Gastrocnemius medialis (tissue), 4 donors: ENCODE results near the gene SLC13A5. TPM values are rescaled to one million over a fixed set of nuclear protein-coding genes. Genes with fewer than 3 reads are reported as not detected.

ENCODE experiments used
- ATAC-seq, 2 donors: fragments of 150-250 bp; one replicate each; pipeline ENCODE4 v1.9.1; 2016
- DNase-seq, 2 donors: peaks; one replicate each; pipeline ENCODE4 v3.0.0-alpha.2; 2019
- H3K27ac ChIP-seq, 4 donors: fragments of 200-600 bp; sonication (generic); 1 replicate in 1 of 4; 2 replicates in 3 of 4; pipeline ENCODE4 v1.5.1; 2016 to 2018; ENCODE audit warnings: mild to moderate bottlenecking in 2 of 4, moderate library complexity in 1 of 4
- H3K27me3 ChIP-seq, 3 donors: fragments of 200-600 bp; sonication (generic) in 2 of 3; 1 replicate in 1 of 3; 2 replicates in 2 of 3; pipeline versions ENCODE4 v1.5.1 to v1.6.0; 2016 to 2019; ENCODE audit warnings: mild to moderate bottlenecking in 1 of 3, moderate library complexity in 1 of 3
- H3K36me3 ChIP-seq, 2 donors: fragments of 200-600 bp; sonication (generic) in 1 of 2; one replicate each; pipeline ENCODE4 v1.5.1; 2017 to 2018
- H3K4me1 ChIP-seq, 2 donors: fragments of 200-600 bp; sonication (generic) in 1 of 2; one replicate each; pipeline ENCODE4 v1.5.1; 2016 to 2017; ENCODE audit warnings: mild to moderate bottlenecking in 2 of 2
- H3K4me3 ChIP-seq, 4 donors: fragments of 200-600 bp; sonication (generic) in 3 of 4; 1 replicate in 1 of 4; 2 replicates in 3 of 4; pipeline ENCODE4 v1.5.1; 2016 to 2019; ENCODE audit warnings: mild to moderate bottlenecking in 2 of 4
- H3K9me3 ChIP-seq, 3 donors: fragments of 200-600 bp; sonication (generic) in 2 of 3; 1 replicate in 1 of 3; 2 replicates in 2 of 3; pipeline ENCODE4 v1.5.1; 2016 to 2019
- POLR2A ChIP-seq, 2 donors: fragments of 450-650 bp; IDR thresholded peaks; one replicate each; pipeline ENCODE4 v1.6.1; 2017; ENCODE audit warnings: antibody characterized with exemption in 2 of 2, mild to moderate bottlenecking in 2 of 2, moderate library complexity in 2 of 2
- in situ Hi-C, 4 donors: fragments of 200-750 bp; cut with MboI; loops; one replicate each; pipeline versions ENCODE4 v1.15.0 to v1.8.0; 2017; ENCODE audit warnings: low sequenced_read_pairs in 4 of 4
- intact Hi-C: fragments of 100-400 bp; cut with DNase I; formaldehyde crosslinking; loops from one replicate; pipeline ENCODE4 v1.15.1; 2023; ENCODE audit warnings: low total_unique reads
- total RNA-seq, 4 donors: library from RNA; depleted of rRNA; stranded (reverse); fragments of >200 nt; gene quantifications; one replicate each; pipeline versions ENCODE4 v1.1.0 to v1.2.3, GENCODE V29; 2016
- TF ChIP-seq, protein P1 (sequence below), 5 experiments: fragments of 450-650 bp in 3 of 5; fragments of 200-600 bp in 2 of 5; sonication (generic) in 2 of 5; IDR thresholded peaks in 4 of 5; conservative IDR thresholded peaks in 1 of 5; 1 replicate in 4 of 5; 2 replicates in 1 of 5; pipeline ENCODE4 v1.5.1; 2016 to 2019; ENCODE audit warnings: antibody characterized with exemption in 5 of 5, mild to moderate bottlenecking in 3 of 5, moderate library complexity in 3 of 5

The SLC13A5 gene
- total RNA-seq, 4 donors from 2014 or later: 0.10 to 0.64 (median 0.39) TPM; not detected in 1

DNA sequence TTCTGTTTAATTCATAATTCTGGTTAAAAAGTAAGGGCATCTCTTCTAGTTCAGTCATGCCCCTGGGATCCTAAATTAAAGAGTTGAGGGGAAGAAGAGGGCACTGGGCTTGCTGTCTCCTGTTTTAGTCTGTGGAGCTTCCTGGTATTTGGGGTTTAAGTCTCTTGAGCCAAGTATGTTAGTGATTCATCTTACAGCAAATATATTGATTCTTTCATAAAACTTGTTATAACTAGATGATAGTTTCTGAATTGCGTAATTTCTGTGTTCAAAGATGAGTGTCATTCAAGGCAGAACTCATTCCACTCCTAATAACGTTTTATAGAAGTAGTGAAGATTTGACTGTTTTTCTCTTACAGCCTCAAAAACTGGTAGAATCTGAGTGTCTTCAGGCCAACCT lies 70.6 kb downstream of the SLC13A5 start:
- Histone ChIP-seq H3K4me3 (no peak overlapping the region), H3K9me3 (no peaks in the 10 kb centered on the region), H3K4me1 (peaks cover 14 to 22% of the 10 kb centered on the region in 2 donors), H3K36me3 (peaks cover 0 to 34% of the 10 kb centered on the region in 2 donors), H3K27ac (no peak overlapping the region), H3K27me3 (no peaks in the 10 kb centered on the region)
- intact Hi-C loops (no loop called here), in situ Hi-C loops (loop anchor here in 1 of 4 donors (25.0 kb wide), 1 partner anchor 370 kb away; the partner anchor contains the start of genes BCL6B and RNASEK)
- DNase-seq: no peak
- no peak for ATAC-seq
- no peak for TF ChIP-seq POLR2A (IDR thresholded peaks at IDR 0.05)
- TF ChIP-seq, protein P1, sequence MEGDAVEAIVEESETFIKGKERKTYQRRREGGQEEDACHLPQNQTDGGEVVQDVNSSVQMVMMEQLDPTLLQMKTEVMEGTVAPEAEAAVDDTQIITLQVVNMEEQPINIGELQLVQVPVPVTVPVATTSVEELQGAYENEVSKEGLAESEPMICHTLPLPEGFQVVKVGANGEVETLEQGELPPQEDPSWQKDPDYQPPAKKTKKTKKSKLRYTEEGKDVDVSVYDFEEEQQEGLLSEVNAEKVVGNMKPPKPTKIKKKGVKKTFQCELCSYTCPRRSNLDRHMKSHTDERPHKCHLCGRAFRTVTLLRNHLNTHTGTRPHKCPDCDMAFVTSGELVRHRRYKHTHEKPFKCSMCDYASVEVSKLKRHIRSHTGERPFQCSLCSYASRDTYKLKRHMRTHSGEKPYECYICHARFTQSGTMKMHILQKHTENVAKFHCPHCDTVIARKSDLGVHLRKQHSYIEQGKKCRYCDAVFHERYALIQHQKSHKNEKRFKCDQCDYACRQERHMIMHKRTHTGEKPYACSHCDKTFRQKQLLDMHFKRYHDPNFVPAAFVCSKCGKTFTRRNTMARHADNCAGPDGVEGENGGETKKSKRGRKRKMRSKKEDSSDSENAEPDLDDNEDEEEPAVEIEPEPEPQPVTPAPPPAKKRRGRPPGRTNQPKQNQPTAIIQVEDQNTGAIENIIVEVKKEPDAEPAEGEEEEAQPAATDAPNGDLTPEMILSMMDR (IDR thresholded peaks at IDR 0.05 in 4 of 5, conservative IDR thresholded peaks at IDR 0.05 in 1 of 5): no peak

DNA sequence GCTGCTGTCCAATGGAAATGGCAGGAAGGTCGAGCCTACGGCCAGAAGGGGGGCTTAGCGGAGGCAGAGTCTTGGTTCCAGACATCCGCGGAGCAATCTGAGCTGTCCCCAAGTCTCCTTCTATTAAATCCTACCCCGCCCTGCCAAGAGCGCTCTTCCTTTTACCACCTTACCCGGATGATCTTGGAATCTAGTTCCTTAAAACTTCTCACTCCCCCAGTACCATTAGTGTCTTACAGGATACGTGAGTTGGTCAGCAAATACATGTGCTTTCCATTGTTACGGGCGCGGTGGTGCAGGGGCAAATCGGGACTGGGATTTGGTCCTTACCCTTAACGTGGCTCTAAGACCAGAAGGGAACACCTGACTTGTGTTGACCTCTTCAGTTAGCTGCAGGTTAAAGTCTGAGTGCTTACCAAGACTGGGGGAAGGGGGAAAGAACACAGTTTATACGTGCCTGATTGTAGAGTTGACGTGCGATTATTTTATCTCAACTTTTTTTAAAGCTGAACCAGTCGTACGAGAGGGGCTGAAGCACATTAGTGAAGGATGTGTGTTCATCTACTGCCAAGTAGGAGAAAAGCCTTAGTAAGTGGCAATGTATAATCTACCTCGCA lies 71.8 kb downstream of the SLC13A5 start:
- in situ Hi-C loops: loop anchor here in 1 of 4 donors (25.0 kb wide), 1 partner anchor 371 kb away; the partner anchor contains the start of genes BCL6B and RNASEK
- intact Hi-C loops: loop anchor here (1.0 to 2.0 kb wide), 2 partner anchors 10 to 169 kb away; partner anchors contain the start of genes C17orf100 and MED31
- H3K4me3 ChIP-seq: peak overlapping the region; percentile 91 to 97 (median 93)
- TF ChIP-seq, protein P1 (IDR thresholded peaks at IDR 0.05 in 4 of 5, conservative IDR thresholded peaks at IDR 0.05 in 1 of 5): no peak
- no peak for TF ChIP-seq POLR2A (IDR thresholded peaks at IDR 0.05)
- peak overlapping the region; percentile 72 to 90 (median 82) for H3K27ac ChIP-seq
- peaks cover 10 to 22% of the 10 kb centered on the region in 2 donors for H3K4me1 ChIP-seq
- peak; percentile 6 to 8 for ATAC-seq
- peaks cover 0 to 21% of the 10 kb centered on the region in 2 donors for H3K36me3 ChIP-seq
- H3K27me3 ChIP-seq: no peaks in the 10 kb centered on the region
- no peak for DNase-seq
- H3K9me3 ChIP-seq: no peaks in the 10 kb centered on the region

DNA sequence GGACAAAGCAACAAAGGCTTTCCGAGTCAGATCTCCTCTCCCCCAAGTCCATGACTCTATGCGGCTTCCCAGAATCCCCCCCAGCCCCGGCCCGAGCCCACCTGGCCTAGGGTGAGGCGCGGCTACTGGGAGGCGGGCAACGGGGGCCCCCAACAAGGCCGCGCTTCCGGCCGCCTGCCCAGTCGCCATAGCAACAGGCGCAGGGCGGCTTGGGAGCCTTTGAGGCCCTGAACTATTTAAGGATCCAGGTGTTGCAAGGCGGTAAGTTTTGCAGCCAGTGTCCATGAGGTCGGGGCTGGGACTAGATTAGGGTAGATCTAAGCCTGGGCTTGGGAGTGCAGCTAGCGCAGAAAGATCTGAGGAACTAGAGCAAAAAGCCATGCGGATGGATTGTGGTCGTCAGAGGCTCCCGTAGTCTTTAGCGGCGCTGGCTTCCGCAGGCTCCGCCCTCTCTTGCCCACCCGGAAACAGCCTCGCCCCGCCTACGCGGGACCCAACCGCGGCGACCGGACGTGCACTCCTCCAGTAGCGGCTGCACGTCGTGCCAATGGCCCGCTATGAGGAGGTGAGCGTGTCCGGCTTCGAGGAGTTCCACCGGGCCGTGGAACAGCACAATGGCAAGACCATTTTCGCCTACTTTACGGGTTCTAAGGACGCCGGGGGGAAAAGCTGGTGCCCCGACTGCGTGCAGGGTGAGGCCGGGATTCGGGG lies 72.5 kb downstream of the SLC13A5 start, which contains the start of the genes KIAA0753 and TXNDC17:
Gene KIAA0753, minus strand, starts transcription at position 176 of the 711 bp plus-strand sequence. CDS start 5,608 bp downstream, outside the sequence.
Gene TXNDC17, plus strand, starts transcription at position 525 of the 711 bp plus-strand sequence. Its CDS starts 23 bp downstream, at position 548.
- H3K27me3 ChIP-seq: no peaks in the 10 kb centered on the region
- ATAC-seq (peak; percentile 96), DNase-seq (peak; percentile 84 to 86)
- no peaks in the 10 kb centered on the region for H3K9me3 ChIP-seq
- H3K4me3 ChIP-seq: peak within 1 kb of the TSS; percentile 91 to 97 (median 93)
- in situ Hi-C loops (loop anchor here in 1 of 4 donors (25.0 kb wide), 1 partner anchor 372 kb away; the partner anchor contains the start of genes BCL6B and RNASEK), intact Hi-C loops (loop anchor here (1.0 to 2.0 kb wide), 2 partner anchors 11 to 168 kb away; partner anchors contain the start of genes C17orf100 and MED31)
- TF ChIP-seq, protein P1 (IDR thresholded peaks at IDR 0.05 in 4 of 5, conservative IDR thresholded peaks at IDR 0.05 in 1 of 5): peak in 1 of 5 experiments; percentile 14
- TF ChIP-seq POLR2A (IDR thresholded peaks at IDR 0.05): peak; percentile 66 to 69
- peak within 1 kb of the TSS; percentile 72 to 90 (median 82) for H3K27ac ChIP-seq
- peaks cover 10 to 22% of the 10 kb centered on the region in 2 donors for H3K4me1 ChIP-seq
- peaks cover 0 to 16% of the 10 kb centered on the region in 2 donors for H3K36me3 ChIP-seq
